Caki2 (cell line): ENCODE data around the gene ARHGEF7. TPM values are rescaled to one million over a fixed set of nuclear protein-coding genes. Genes with fewer than 3 reads are reported as not detected.
A peak's percentile ranks its signal among the peaks of the same experiment; 100 is the strongest.

Experiments
- DNase-seq: peaks from one replicate; pipeline ENCODE4 v3.0.0-alpha.2; 2015; ENCODE audit warnings: low read depth
- in situ Hi-C: cut with HindIII; loops from 2 replicates; pipeline ENCODE4 v1.10.0; 2016; ENCODE audit warnings: low sequenced_read_pairs, low pct_unique_long_range_greater_than_20kb, mixed read lengths
- total RNA-seq: library from RNA; depleted of rRNA; stranded (reverse); fragments of >200 nt; shearing (Covaris generic); gene quantifications from 2 replicates; pipeline ENCODE4 v1.2.3, GENCODE V29; 2014; ENCODE audit warnings: low replicate concordance

ARHGEF7 gene
- total RNA-seq, 1 experiment from 2014 or later: 7.6 TPM

GRCh38 chr13:111123221-111123620 is 8.1 kb downstream of the ARHGEF7 start:
- in situ Hi-C loops: no loop called here
- no peak for DNase-seq

GRCh38 chr13:111123649-111124048 is 8.5 kb downstream of the ARHGEF7 start:
- DNase-seq: no peak
- in situ Hi-C loops: no loop called here

- DNase-seq: no peak
- in situ Hi-C loops: no loop called here
These were observed 11.4 kb downstream of the ARHGEF7 start for GRCh38 chr13:111126509-111126908.

- DNase-seq: no peak
- in situ Hi-C loops: no loop called here
These were observed 14.5 kb downstream of the ARHGEF7 start for GRCh38 chr13:111129465-111130115.

GRCh38 chr13:111130116-111130508 is 15.0 kb downstream of the ARHGEF7 start:
- DNase-seq: no peak
- in situ Hi-C loops: no loop called here

GRCh38 chr13:111131048-111131447 is 15.9 kb downstream of the ARHGEF7 start:
- in situ Hi-C loops: no loop called here
- no peak for DNase-seq

GRCh38 chr13:111131611-111132010 is 16.5 kb downstream of the ARHGEF7 start:
- in situ Hi-C loops: no loop called here
- no peak for DNase-seq

GRCh38 chr13:111132948-111133347 is 17.8 kb downstream of the ARHGEF7 start:
- no peak for DNase-seq
- in situ Hi-C loops: no loop called here

- in situ Hi-C loops: no loop called here
- no peak for DNase-seq
These were observed 24.3 kb downstream of the ARHGEF7 start for GRCh38 chr13:111139452-111139851.

- in situ Hi-C loops: no loop called here
- DNase-seq: no peak
These were observed 24.9 kb downstream of the ARHGEF7 start for GRCh38 chr13:111139873-111140561.

- no peak for DNase-seq
- in situ Hi-C loops: no loop called here
These were observed 25.5 kb downstream of the ARHGEF7 start for GRCh38 chr13:111140562-111141105.

GRCh38 chr13:111142472-111142871 is 27.4 kb downstream of the ARHGEF7 start:
- in situ Hi-C loops: no loop called here
- no peak for DNase-seq

- in situ Hi-C loops: no loop called here
- DNase-seq: no peak
These were observed 28.9 kb downstream of the ARHGEF7 start for GRCh38 chr13:111143865-111144540.

GRCh38 chr13:111145071-111145470 is 30.0 kb downstream of the ARHGEF7 start:
- in situ Hi-C loops: no loop called here
- DNase-seq: no peak

- in situ Hi-C loops: no loop called here
- DNase-seq: no peak
These were observed 30.4 kb downstream of the ARHGEF7 start for GRCh38 chr13:111145506-111145905.

GRCh38 chr13:111152844-111153243 is 37.7 kb downstream of the ARHGEF7 start:
- DNase-seq: no peak
- in situ Hi-C loops: no loop called here

GRCh38 chr13:111153279-111153976 is 38.3 kb downstream of the ARHGEF7 start:
- peak; percentile 95 for DNase-seq
- in situ Hi-C loops: no loop called here

GRCh38 chr13:111153977-111154332 is 38.8 kb downstream of the ARHGEF7 start:
- DNase-seq: no peak
- in situ Hi-C loops: no loop called here

- in situ Hi-C loops: no loop called here
- DNase-seq: no peak
These were observed 41.3 kb downstream of the ARHGEF7 start for GRCh38 chr13:111156421-111156820.
